Activated CD4-positive, alpha-beta T cell treated with anti-CD3 and anti-CD28 coated beads, Interleukin-2, amount 10 ng/mL, durations not matched to agents 7 days and 5 days (primary cell): ENCODE measurements around the gene PTPN6. TPM values are rescaled to one million over a fixed set of nuclear protein-coding genes. Genes with fewer than 3 reads are reported as not detected.

Source experiments
- CTCF ChIA-PET: fragments of 350-600 bp; sonication (Branson Sonifier 250); formaldehyde crosslinking; loops from one replicate; lab custom pipeline; 2021; ENCODE audit warnings: antibody characterized with exemption; lab: Charles Lee
- POLR2A ChIA-PET: fragments of 350-600 bp; sonication (Branson Sonifier 250); formaldehyde crosslinking; loops from one replicate; lab custom pipeline; 2021; ENCODE audit warnings: antibody characterized with exemption; lab: Charles Lee
- DNase-seq: peaks from one replicate; pipeline ENCODE4 v3.0.0-alpha.2; 2020
- H3K27ac Mint-ChIP-seq: one replicate; pipeline ENCODE4 v1.8.0; 2021; ENCODE audit warnings: mild to moderate bottlenecking, moderate library complexity, mixed read lengths
- H3K27me3 Mint-ChIP-seq: one replicate; pipeline ENCODE4 v1.8.0; 2021; ENCODE audit warnings: mixed read lengths
- H3K36me3 Mint-ChIP-seq: one replicate; pipeline ENCODE4 v1.8.0; 2021; ENCODE audit warnings: low read depth, mixed read lengths
- H3K4me1 Mint-ChIP-seq: one replicate; pipeline ENCODE4 v1.8.0; 2021; ENCODE audit warnings: mixed read lengths
- H3K4me3 Mint-ChIP-seq: one replicate; pipeline ENCODE4 v1.8.0; 2021; ENCODE audit warnings: mild to moderate bottlenecking, moderate library complexity, mixed read lengths
- H3K9me3 Mint-ChIP-seq: one replicate; pipeline ENCODE4 v1.8.0; 2021; ENCODE audit warnings: mixed read lengths
- total RNA-seq, 2 experiments: library from RNA; stranded (reverse); gene quantifications; one replicate each; pipeline ENCODE4 v1.2.3, GENCODE V29; 2021

The PTPN6 gene
- total RNA-seq, 2 experiments from 2014 or later = 346 to 354 TPM

DNA sequence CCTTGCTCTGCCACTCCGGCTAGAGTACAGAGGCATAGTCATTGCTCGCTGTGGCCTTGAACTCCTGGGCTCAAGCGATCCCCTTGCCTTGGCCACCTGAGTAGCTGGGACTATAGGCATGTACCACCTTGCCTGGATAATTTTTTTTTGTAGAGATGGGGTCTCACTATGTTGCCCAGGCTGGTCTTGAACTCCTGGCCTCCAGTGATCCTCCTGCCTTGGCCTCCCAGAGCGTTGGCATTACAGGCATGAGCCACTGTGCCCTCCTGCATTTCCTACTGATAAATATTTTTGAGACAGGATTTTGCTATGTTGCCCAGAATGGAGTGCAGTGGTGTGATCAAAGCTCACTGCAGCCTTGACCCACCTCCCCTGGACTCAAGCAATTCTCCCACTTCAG, 28.9 kb downstream of the PTPN6 start:
- Mint-ChIP-seq H3K36me3 (peaks cover 38% of the 10 kb centered on the region), H3K4me3 (no peak overlapping the region), H3K9me3 (no peaks in the 10 kb centered on the region), H3K27me3 (no peaks in the 10 kb centered on the region), H3K4me1 (peaks cover 7% of the 10 kb centered on the region), H3K27ac (no peak overlapping the region)
- DNase-seq = no peak
- ChIA-PET POLR2A (no interaction called here), CTCF (no interaction called here)

DNA sequence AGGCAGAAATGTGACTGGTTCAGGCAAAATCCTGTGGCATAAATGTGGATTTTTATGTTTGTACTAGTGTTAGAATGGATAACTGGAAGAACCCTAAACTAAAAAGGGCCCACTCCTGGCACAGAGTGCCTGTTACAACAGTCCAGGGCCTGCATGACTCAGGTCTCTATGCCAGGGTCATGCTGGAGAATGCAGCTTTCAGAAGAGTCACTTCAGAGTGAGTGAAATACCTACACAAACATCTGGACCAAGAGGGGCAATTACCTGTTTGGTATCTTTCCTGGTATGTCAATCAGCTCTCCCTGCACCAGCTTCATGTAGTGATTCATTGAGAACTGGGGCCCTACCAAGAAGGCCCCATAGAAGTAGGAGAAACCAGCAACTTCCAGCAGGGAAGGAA, 29.6 kb downstream of the PTPN6 start:
- peaks cover 6% of the 10 kb centered on the region for H3K4me1 Mint-ChIP-seq
- peaks cover 34% of the 10 kb centered on the region for H3K36me3 Mint-ChIP-seq
- ChIA-PET POLR2A (no interaction called here), CTCF (no interaction called here)
- no peak for DNase-seq
- no peaks in the 10 kb centered on the region for H3K27me3 Mint-ChIP-seq
- H3K27ac Mint-ChIP-seq = no peak overlapping the region
- H3K4me3 Mint-ChIP-seq = no peak overlapping the region
- no peaks in the 10 kb centered on the region for H3K9me3 Mint-ChIP-seq

DNA sequence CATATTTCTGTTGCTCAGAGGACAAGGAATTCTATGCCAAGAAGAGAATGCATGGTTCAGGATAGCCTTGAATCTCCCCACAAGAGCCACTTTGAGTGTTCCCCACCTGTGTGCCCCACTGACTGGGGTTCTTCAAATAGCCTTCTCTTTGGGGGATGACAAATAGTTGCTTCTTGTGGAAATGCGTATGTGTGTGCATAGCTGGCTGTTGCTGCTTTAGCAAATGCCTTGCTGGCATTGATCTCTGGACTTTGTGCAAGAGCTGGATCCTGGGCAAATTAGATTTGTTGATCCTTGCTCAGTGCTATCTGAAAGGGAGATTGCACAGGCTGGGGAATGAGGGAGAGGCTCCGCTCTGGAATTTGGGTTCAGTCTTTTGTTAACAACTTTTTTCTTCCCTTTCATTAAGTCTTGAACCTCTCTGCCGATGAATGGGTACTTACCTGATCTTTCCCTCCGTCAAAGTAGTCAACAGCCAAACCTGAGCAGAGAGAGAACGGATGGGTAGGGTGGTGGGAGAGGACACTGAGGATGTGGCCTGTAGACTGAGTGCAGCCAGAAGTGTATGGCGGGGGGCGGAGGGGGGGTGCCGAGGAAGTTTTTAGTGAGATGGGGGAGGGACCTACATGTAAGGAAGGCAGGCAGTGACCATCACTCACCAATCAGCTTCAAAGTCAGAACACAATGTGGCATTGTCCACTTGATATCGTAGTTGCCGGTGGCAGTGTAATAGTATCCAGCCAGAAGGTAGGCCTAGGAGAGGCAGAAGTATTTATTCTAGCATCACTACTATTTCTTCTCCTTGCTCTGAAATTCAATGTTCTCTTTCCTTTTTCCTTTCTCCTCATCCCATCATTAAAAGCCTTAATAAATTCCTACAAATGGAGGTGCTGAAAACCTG, 30.2 kb downstream of the PTPN6 start:
- ChIA-PET CTCF (interaction anchor here (0.5 kb wide), 1 partner anchor 320 kb away, joined by 3 read pairs; no protein-coding TSS in a partner anchor), POLR2A (no interaction called here)
- Mint-ChIP-seq H3K27me3 (no peaks in the 10 kb centered on the region), H3K27ac (peak overlapping the region; percentile 19), H3K9me3 (no peaks in the 10 kb centered on the region), H3K4me1 (peaks cover 3% of the 10 kb centered on the region), H3K4me3 (no peak overlapping the region), H3K36me3 (peaks cover 28% of the 10 kb centered on the region)
- DNase-seq = no peak

GRCh38 chr12:6982532-6982931, 31.4 kb downstream of the PTPN6 start:
- Mint-ChIP-seq H3K9me3 (no peaks in the 10 kb centered on the region), H3K27ac (no peak overlapping the region), H3K4me1 (peaks cover 3% of the 10 kb centered on the region), H3K4me3 (no peak overlapping the region), H3K27me3 (no peaks in the 10 kb centered on the region), H3K36me3 (peaks cover 17% of the 10 kb centered on the region)
- ChIA-PET CTCF (interaction anchor here (0.6 to 0.7 kb wide), 2 partner anchors 14 to 38 kb away, joined by 3 read pairs; no protein-coding TSS in a partner anchor), POLR2A (no interaction called here)
- no peak for DNase-seq

DNA sequence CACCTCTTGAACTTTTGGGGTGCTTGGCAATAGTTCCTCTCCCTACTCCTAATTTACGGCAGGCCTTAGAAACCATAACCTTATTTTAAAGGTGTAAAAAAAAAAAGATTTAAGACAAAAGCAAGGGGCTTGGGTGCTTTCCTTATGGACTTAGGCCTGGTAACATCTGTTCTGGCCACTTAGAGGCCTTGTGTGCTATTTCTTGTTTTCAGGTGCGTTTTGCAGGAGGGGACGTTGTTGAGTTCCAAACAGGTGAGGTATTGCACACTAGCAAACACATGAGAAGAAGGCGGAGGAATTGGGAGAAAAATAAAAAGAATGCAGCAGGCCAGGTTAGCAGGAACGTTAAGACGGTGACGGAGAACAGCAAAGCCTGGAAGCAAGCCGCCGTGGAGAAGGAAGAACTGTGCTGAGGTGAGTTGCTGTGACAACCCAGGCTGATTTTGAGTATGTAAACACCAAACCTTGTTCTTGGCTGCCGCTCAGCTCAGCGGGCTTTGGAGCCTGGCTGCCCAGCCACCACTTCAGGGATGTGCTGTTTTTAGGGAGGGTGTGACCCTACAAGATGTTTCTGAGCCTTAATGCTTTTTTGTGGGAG, 36.9 kb downstream of the PTPN6 start:
- no peak overlapping the region for H3K27ac Mint-ChIP-seq
- CTCF ChIA-PET = no interaction called here
- POLR2A ChIA-PET = no interaction called here
- H3K36me3 Mint-ChIP-seq = peaks cover 23% of the 10 kb centered on the region
- H3K27me3 Mint-ChIP-seq = no peaks in the 10 kb centered on the region
- H3K4me3 Mint-ChIP-seq = no peak overlapping the region
- no peaks in the 10 kb centered on the region for H3K9me3 Mint-ChIP-seq
- no peaks in the 10 kb centered on the region for H3K4me1 Mint-ChIP-seq
- DNase-seq = no peak

DNA sequence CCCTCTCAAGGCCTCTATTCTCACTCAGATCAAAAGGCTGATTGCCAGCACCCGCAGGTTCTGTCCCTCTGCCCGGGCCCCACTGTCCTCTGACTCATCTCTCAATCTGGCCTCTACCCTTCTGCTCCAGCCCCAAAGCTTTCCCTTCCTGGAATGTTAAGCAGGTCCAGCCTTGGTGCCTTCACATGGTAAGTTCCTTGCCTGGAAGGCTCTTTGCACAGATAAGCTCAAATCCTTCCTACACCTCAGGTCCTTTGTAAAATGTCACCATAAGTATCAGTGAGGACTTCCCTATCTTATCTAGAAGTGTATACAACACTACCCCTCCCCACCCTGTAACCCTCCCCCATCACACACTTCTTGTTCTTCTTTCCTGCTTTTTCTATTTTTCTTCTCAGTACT, 44.9 kb downstream of the PTPN6 start:
- Mint-ChIP-seq H3K36me3 (peaks cover 35% of the 10 kb centered on the region), H3K27me3 (no peaks in the 10 kb centered on the region), H3K4me1 (no peaks in the 10 kb centered on the region), H3K27ac (no peak overlapping the region), H3K9me3 (no peaks in the 10 kb centered on the region), H3K4me3 (no peak overlapping the region)
- ChIA-PET CTCF (interaction anchor here (1.2 kb wide), 1 partner anchor 52 kb away, joined by 3 read pairs; the partner anchor contains the start of genes C12orf57 and RNU7-1), POLR2A (no interaction called here)
- no peak for DNase-seq

DNA sequence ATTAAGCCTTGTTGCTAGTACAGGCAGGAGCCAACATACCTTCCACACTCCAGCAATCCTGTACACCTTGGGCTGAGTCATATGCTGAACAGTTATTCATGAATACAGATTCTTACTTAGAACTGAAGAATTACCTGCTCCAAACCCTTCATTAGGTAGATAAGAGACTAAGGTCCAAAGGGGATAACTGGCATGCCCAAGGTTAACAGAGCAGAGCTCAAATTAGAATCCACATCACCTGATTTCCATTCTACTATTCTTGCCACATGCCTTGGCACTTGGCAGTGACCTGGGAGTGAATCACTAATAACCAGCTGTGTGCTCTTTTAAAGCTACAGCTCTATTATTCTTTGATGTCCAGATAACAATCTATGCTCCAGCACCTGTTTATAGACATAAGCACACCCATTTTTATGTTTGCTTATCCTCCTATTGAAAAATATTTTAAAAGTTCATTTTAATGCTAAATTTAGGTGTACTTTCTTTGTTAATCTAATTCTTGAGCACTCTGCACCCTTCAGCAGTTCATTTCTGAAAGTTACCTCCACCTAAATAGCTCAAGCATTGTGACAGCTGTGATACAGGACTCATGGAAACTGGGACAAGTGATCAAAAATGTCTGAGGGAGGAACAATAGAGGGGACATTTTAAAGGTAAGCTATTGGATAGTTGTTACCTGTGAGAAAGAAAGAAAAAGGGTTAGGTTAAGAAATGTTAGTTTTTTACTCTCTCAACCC, 47.7 kb downstream of the PTPN6 start:
- H3K27me3 Mint-ChIP-seq = no peaks in the 10 kb centered on the region
- POLR2A ChIA-PET = no interaction called here
- CTCF ChIA-PET = interaction anchor here (0.7 to 1.4 kb wide), 5 partner anchors 14 to 933 kb away, joined by 3 to 8 read pairs (median 5); partner anchors contain the start of gene LPCAT3
- H3K4me1 Mint-ChIP-seq = no peaks in the 10 kb centered on the region
- H3K27ac Mint-ChIP-seq = no peak overlapping the region
- no peak for DNase-seq
- no peak overlapping the region for H3K4me3 Mint-ChIP-seq
- H3K36me3 Mint-ChIP-seq = peaks cover 28% of the 10 kb centered on the region
- H3K9me3 Mint-ChIP-seq = no peaks in the 10 kb centered on the region

DNA sequence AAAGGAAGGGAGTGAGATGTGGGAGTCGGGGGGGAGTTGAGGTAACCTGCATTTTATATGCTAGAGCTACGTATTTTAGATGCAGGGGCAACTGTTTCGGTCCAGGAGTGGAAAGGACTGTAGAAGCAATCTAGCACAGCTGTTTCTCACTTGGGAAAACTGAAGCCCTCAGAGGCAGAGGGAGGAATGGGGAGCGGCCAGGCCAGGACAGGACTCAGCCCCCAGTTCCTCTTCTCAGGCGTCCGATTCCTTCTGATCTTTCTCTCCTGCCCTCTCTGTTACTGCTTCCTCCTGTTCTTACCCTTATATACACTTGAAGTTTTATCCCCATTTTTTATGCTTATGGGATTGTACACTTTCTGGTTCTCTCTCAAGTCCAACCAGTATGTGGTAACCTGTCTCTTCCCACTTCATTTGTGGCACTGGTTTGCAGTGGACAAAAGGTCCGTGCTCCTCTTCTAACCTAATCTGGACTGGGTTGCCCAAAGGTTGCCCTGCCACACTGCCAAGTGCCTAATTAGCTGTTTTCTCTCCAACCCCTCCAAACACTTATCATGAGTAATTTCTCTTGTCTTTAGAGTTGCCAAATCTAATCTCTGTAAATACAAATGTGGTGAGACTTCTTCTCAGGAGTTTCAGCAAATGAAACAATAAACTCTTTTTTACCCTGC, 50.9 kb downstream of the PTPN6 start:
- no peak for DNase-seq
- Mint-ChIP-seq H3K27ac (no peak overlapping the region), H3K36me3 (peaks cover 20% of the 10 kb centered on the region), H3K27me3 (no peaks in the 10 kb centered on the region), H3K4me1 (no peaks in the 10 kb centered on the region), H3K9me3 (no peaks in the 10 kb centered on the region), H3K4me3 (no peak overlapping the region)
- CTCF ChIA-PET = interaction anchor here (2.3 kb wide), 1 partner anchor 14 kb away, joined by 7 read pairs; no protein-coding TSS in a partner anchor
- POLR2A ChIA-PET = no interaction called here

- Mint-ChIP-seq H3K36me3 (peaks cover 15% of the 10 kb centered on the region), H3K27ac (no peak overlapping the region)
These were observed 53.2 kb downstream of the PTPN6 start for GRCh38 chr12:7004287-7004803.

GRCh38 chr12:7004840-7005239, 53.7 kb downstream of the PTPN6 start:
- no peaks in the 10 kb centered on the region for H3K27me3 Mint-ChIP-seq
- H3K27ac Mint-ChIP-seq = no peak overlapping the region
- DNase-seq = no peak
- H3K36me3 Mint-ChIP-seq = peaks cover 15% of the 10 kb centered on the region
- no peak overlapping the region for H3K4me3 Mint-ChIP-seq
- ChIA-PET POLR2A (no interaction called here), CTCF (interaction anchor here (0.9 to 1.9 kb wide), 5 partner anchors 13 to 67 kb away, joined by 3 to 6 read pairs (median 3); partner anchors contain the start of gene LPCAT3)
- H3K4me1 Mint-ChIP-seq = peaks cover 7% of the 10 kb centered on the region
- H3K9me3 Mint-ChIP-seq = no peaks in the 10 kb centered on the region

More at GRCh38 chr12:7004287-7004803, 53.2 kb downstream of the PTPN6 start:
- ChIA-PET POLR2A (no interaction called here), CTCF (interaction anchor here (0.6 to 1.4 kb wide), 5 partner anchors 14 to 1084 kb away, joined by 3 read pairs; partner anchors contain the start of gene LPCAT3)
- Mint-ChIP-seq H3K27me3 (no peaks in the 10 kb centered on the region), H3K4me1 (peaks cover 7% of the 10 kb centered on the region), H3K9me3 (no peaks in the 10 kb centered on the region), H3K4me3 (no peak overlapping the region)
- no peak for DNase-seq

GRCh38 chr12:7005311-7005710, 54.2 kb downstream of the PTPN6 start:
- no peaks in the 10 kb centered on the region for H3K27me3 Mint-ChIP-seq
- no peak overlapping the region for H3K27ac Mint-ChIP-seq
- ChIA-PET CTCF (interaction anchor here (0.9 to 1.9 kb wide), 4 partner anchors 12 to 68 kb away, joined by 3 to 6 read pairs (median 3); partner anchors contain the start of gene LPCAT3), POLR2A (no interaction called here)
- peaks cover 15% of the 10 kb centered on the region for H3K36me3 Mint-ChIP-seq
- no peak overlapping the region for H3K4me3 Mint-ChIP-seq
- no peaks in the 10 kb centered on the region for H3K9me3 Mint-ChIP-seq
- no peak for DNase-seq
- peaks cover 7% of the 10 kb centered on the region for H3K4me1 Mint-ChIP-seq

- no peak for DNase-seq
- Mint-ChIP-seq H3K27ac (no peak overlapping the region), H3K9me3 (no peaks in the 10 kb centered on the region), H3K4me3 (no peak overlapping the region), H3K4me1 (peaks cover 7% of the 10 kb centered on the region), H3K36me3 (peaks cover 15% of the 10 kb centered on the region), H3K27me3 (no peaks in the 10 kb centered on the region)
- ChIA-PET POLR2A (no interaction called here), CTCF (interaction anchor here (1.9 kb wide), 1 partner anchor 11 kb away, joined by 6 read pairs; the partner anchor contains the start of gene LPCAT3)
These were observed 55.5 kb downstream of the PTPN6 start for GRCh38 chr12:7006639-7007038.
